Measurements from ENCODE around the gene THAP12. TPM values are rescaled to one million over a fixed set of nuclear protein-coding genes. Genes with fewer than 3 reads are reported as not detected.

THAP12 gene
- total RNA-seq, 1 experiment from 2014 or later: 102 TPM

DNA sequence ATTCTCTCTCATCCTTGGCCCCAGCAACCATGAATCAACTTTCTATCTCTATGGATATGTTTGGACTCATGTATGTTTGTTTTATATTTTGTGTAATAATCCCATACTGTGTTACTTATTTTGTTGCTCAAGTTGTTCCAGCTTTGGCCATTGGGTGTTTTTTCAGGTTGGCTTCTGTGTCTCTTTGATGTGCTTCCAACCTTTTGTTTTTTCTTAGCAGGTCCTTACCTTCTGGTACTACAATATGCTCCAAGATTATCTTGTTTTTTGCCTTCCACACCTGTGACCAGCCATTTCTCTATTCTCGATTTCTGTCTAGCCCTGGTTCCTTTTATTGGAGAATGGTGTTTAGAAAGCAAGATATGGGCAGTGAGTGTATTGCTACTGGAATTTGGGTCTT, 14.4 kb upstream of the THAP12 start:
- Mint-ChIP-seq H3K9me3 (ENCODE audit: unreplicated experiment) (no peaks in the 10 kb centered on the region), H3K36me3 (ENCODE audit: insufficient read depth, unreplicated experiment) (peaks cover 5% of the 10 kb centered on the region), H3K27ac (ENCODE audit: unreplicated experiment) (no peak overlapping the region), H3K4me3 (ENCODE audit: unreplicated experiment) (no peak overlapping the region), H3K27me3 (ENCODE audit: insufficient read depth, unreplicated experiment) (no peaks in the 10 kb centered on the region), H3K4me1 (ENCODE audit: low read depth, unreplicated experiment) (no peaks in the 10 kb centered on the region)
- Histone ChIP-seq H3K4me1 (no peaks in the 10 kb centered on the region), H3K4me3 (ENCODE audit: low read depth, low read length) (no peak overlapping the region), H3K9me3 (no peaks in the 10 kb centered on the region), H3K36me3 (ENCODE audit: control insufficient read depth, insufficient read depth, low read length) (no peaks in the 10 kb centered on the region), H3K27me3 (replicated peaks; ENCODE audit: control insufficient read depth, insufficient read depth, low read length) (no peaks in the 10 kb centered on the region)
- intact Hi-C loops (cut with micrococcal nuclease; ENCODE audit: unreplicated experiment): no loop called here
- ChIA-PET CTCF (no interaction called here), POLR2A (no interaction called here)
- no peak for DNase-seq
- BruUV-seq (replicated peaks): no TSS peak
- TF ChIP-seq, protein P1, sequence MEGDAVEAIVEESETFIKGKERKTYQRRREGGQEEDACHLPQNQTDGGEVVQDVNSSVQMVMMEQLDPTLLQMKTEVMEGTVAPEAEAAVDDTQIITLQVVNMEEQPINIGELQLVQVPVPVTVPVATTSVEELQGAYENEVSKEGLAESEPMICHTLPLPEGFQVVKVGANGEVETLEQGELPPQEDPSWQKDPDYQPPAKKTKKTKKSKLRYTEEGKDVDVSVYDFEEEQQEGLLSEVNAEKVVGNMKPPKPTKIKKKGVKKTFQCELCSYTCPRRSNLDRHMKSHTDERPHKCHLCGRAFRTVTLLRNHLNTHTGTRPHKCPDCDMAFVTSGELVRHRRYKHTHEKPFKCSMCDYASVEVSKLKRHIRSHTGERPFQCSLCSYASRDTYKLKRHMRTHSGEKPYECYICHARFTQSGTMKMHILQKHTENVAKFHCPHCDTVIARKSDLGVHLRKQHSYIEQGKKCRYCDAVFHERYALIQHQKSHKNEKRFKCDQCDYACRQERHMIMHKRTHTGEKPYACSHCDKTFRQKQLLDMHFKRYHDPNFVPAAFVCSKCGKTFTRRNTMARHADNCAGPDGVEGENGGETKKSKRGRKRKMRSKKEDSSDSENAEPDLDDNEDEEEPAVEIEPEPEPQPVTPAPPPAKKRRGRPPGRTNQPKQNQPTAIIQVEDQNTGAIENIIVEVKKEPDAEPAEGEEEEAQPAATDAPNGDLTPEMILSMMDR (IDR thresholded peaks at IDR 0.05; ENCODE audit: insufficient read depth in 1 of 2, low read depth in 1 of 2, low read length in 1 of 2, severe bottlenecking in 1 of 2, unreplicated experiment in 1 of 2): no peak

DNA sequence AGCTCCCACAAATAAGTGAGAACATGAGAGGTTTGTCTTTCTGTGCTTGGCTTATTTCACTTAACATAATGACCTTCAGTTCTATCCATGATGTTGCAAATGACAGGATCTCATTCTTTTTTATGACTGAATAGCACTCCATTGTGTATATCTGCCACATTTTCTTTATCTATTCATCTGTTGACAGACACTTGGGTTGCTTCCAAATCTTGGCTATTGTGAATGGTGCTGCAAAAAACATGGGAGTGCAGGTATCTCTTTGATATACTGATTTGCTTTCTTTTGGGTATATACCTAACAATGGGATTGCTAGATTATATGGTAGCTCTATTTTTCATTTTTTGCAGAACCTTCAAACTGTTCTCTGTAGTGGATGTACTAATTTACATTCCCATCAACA, 13.5 kb upstream of the THAP12 start:
- Histone ChIP-seq H3K9me3 (no peaks in the 10 kb centered on the region), H3K36me3 (ENCODE audit: control insufficient read depth, insufficient read depth, low read length) (no peaks in the 10 kb centered on the region), H3K27me3 (replicated peaks; ENCODE audit: control insufficient read depth, insufficient read depth, low read length) (no peaks in the 10 kb centered on the region), H3K4me3 (ENCODE audit: low read depth, low read length) (no peak overlapping the region), H3K4me1 (no peaks in the 10 kb centered on the region)
- no TSS peak for BruUV-seq (replicated peaks)
- no peak for DNase-seq
- intact Hi-C loops (cut with micrococcal nuclease; ENCODE audit: unreplicated experiment): no loop called here
- H3K4me1 Mint-ChIP-seq (ENCODE audit: low read depth, unreplicated experiment): no peaks in the 10 kb centered on the region
- no peak overlapping the region for H3K27ac Mint-ChIP-seq (ENCODE audit: unreplicated experiment)
- ChIA-PET CTCF (no interaction called here), POLR2A (no interaction called here)
- H3K9me3 Mint-ChIP-seq (ENCODE audit: unreplicated experiment): no peaks in the 10 kb centered on the region
- no peak overlapping the region for H3K4me3 Mint-ChIP-seq (ENCODE audit: unreplicated experiment)
- TF ChIP-seq, protein P1 (IDR thresholded peaks at IDR 0.05; ENCODE audit: insufficient read depth in 1 of 2, low read depth in 1 of 2, low read length in 1 of 2, severe bottlenecking in 1 of 2, unreplicated experiment in 1 of 2): no peak
- peaks cover 5% of the 10 kb centered on the region for H3K36me3 Mint-ChIP-seq (ENCODE audit: insufficient read depth, unreplicated experiment)
- H3K27me3 Mint-ChIP-seq (ENCODE audit: insufficient read depth, unreplicated experiment): no peaks in the 10 kb centered on the region

DNA sequence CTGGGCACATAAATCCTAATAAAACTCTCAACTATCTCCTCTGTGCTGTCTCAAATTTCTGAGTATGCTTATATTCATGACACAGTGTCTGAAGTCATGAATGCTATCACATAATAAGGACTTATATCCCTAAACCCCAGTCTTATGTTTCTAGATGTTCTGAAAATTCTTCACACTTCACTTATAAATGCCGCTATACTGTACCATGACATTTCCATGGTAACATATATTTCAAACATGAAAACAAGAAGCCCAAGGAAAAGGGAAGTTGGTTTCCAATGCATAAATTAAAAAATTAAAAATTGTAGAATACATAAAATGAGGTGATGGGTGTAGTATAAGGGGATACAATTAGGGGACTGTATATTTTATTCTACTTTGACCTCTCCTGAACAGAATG, 11.9 kb upstream of the THAP12 start:
- ChIA-PET CTCF (interaction anchor here (0.6 kb wide), 1 partner anchor 98 kb away, joined by 3 read pairs; no protein-coding TSS in a partner anchor), POLR2A (no interaction called here)
- peaks cover 5% of the 10 kb centered on the region for H3K36me3 Mint-ChIP-seq (ENCODE audit: insufficient read depth, unreplicated experiment)
- H3K27ac Mint-ChIP-seq (ENCODE audit: unreplicated experiment): no peak overlapping the region
- no peaks in the 10 kb centered on the region for H3K9me3 Mint-ChIP-seq (ENCODE audit: unreplicated experiment)
- BruUV-seq (replicated peaks): no TSS peak
- H3K27me3 Mint-ChIP-seq (ENCODE audit: insufficient read depth, unreplicated experiment): no peaks in the 10 kb centered on the region
- intact Hi-C loops (cut with micrococcal nuclease; ENCODE audit: unreplicated experiment): no loop called here
- TF ChIP-seq, protein P1 (IDR thresholded peaks at IDR 0.05; ENCODE audit: insufficient read depth in 1 of 2, low read depth in 1 of 2, low read length in 1 of 2, severe bottlenecking in 1 of 2, unreplicated experiment in 1 of 2): no peak
- H3K4me3 Mint-ChIP-seq (ENCODE audit: unreplicated experiment): no peak overlapping the region
- Histone ChIP-seq H3K4me1 (no peaks in the 10 kb centered on the region), H3K4me3 (ENCODE audit: low read depth, low read length) (no peak overlapping the region), H3K36me3 (ENCODE audit: control insufficient read depth, insufficient read depth, low read length) (no peaks in the 10 kb centered on the region), H3K27me3 (replicated peaks; ENCODE audit: control insufficient read depth, insufficient read depth, low read length) (no peaks in the 10 kb centered on the region), H3K9me3 (no peaks in the 10 kb centered on the region)
- no peak for DNase-seq
- H3K4me1 Mint-ChIP-seq (ENCODE audit: low read depth, unreplicated experiment): no peaks in the 10 kb centered on the region
